ENCODE data around the gene TMEM179. TPM values are rescaled to one million over a fixed set of nuclear protein-coding genes. Genes with fewer than 3 reads are reported as not detected.

TMEM179 gene
- total and polyA plus RNA-seq, 10 of the 15 experiments (the other 5 are each of a cell fraction or from before 2014, with no cell fraction given): not detected

DNA sequence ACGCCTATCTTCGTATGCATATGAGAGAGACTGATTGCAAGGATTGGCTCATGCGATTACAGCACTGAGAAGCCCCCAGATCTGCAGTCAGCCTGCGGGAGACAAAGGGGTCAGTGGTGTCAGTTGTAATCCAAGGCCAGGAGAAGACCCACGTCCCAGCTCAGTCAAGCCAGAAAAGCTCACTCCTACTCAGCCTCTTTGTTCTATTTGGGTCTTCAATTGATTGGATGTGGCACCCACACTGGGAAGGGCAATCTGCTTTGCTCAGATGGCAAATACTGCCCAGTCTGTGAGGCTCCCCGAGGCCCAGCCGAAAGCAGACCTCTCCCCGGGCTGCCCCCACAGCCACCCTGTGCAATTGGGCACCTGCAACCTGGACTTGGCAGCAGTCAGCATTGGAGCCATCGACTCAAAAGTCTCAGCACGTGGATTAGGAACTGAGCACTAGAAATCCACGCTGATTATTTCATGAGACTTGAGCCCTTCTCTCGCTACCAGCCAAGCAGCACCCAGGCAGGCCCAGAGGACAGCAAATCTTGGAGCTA is 39.6 kb upstream of the TMEM179 start:
- H3K27ac ChIP-seq (ENCODE audit: control insufficient read depth, insufficient read depth): no peak overlapping the region
- H3K9ac ChIP-seq (ENCODE audit: control insufficient read depth, insufficient read depth, low read length): no peak overlapping the region
- no peaks in the 10 kb centered on the region for H3K79me2 ChIP-seq (ENCODE audit: control insufficient read depth, insufficient read depth, low read length)
- POLR2A ChIA-PET: no interaction called here
- CTCF ChIA-PET: interaction anchor here (1.5 kb wide), 1 partner anchor 65 kb away, joined by 3 read pairs; no protein-coding TSS in a partner anchor
- peaks cover 3% of the 10 kb centered on the region; the same call in 2 of the 3 replicates for H3K9me3 ChIP-seq (replicated peaks; ENCODE audit: control insufficient read depth, insufficient read depth, low read length)
- ATAC-seq (no peak), DNase-seq (ENCODE audit: low read depth, low spot score) (no peak), FAIRE-seq (no peak)
- no peaks in the 10 kb centered on the region for H4K20me1 ChIP-seq (ENCODE audit: control insufficient read depth, insufficient read depth)
- no peak overlapping the region for H3K4me2 ChIP-seq (ENCODE audit: control insufficient read depth, insufficient read depth)
- WGBS (ENCODE audit: insufficient coverage, insufficient replicate concordance, low lambda C conversion rate, missing lambda C conversion rate): 58% methylated on average over 12 of the region's 12 CpGs
- in situ Hi-C loops (cut with MboI) (no loop called here), intact Hi-C loops (cut with micrococcal nuclease; ENCODE audit: unreplicated experiment) (loop anchor here (5.0 kb wide), 1 partner anchor 552 kb away; no protein-coding TSS in a partner anchor)
- SMC1A ChIA-PET (ENCODE audit: uncharacterized antibody, unreplicated experiment): no interaction called here
- TF ChIP-seq, protein P1, sequence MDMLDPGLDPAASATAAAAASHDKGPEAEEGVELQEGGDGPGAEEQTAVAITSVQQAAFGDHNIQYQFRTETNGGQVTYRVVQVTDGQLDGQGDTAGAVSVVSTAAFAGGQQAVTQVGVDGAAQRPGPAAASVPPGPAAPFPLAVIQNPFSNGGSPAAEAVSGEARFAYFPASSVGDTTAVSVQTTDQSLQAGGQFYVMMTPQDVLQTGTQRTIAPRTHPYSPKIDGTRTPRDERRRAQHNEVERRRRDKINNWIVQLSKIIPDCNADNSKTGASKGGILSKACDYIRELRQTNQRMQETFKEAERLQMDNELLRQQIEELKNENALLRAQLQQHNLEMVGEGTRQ (IDR thresholded peaks at IDR 0.05; ENCODE audit: borderline replicate concordance, low read depth, low read length): no peak
- no peak for TF ChIP-seq POLR2AphosphoS5 (IDR thresholded peaks at IDR 0.05; ENCODE audit: low read length)
- TF ChIP-seq, protein P2, sequence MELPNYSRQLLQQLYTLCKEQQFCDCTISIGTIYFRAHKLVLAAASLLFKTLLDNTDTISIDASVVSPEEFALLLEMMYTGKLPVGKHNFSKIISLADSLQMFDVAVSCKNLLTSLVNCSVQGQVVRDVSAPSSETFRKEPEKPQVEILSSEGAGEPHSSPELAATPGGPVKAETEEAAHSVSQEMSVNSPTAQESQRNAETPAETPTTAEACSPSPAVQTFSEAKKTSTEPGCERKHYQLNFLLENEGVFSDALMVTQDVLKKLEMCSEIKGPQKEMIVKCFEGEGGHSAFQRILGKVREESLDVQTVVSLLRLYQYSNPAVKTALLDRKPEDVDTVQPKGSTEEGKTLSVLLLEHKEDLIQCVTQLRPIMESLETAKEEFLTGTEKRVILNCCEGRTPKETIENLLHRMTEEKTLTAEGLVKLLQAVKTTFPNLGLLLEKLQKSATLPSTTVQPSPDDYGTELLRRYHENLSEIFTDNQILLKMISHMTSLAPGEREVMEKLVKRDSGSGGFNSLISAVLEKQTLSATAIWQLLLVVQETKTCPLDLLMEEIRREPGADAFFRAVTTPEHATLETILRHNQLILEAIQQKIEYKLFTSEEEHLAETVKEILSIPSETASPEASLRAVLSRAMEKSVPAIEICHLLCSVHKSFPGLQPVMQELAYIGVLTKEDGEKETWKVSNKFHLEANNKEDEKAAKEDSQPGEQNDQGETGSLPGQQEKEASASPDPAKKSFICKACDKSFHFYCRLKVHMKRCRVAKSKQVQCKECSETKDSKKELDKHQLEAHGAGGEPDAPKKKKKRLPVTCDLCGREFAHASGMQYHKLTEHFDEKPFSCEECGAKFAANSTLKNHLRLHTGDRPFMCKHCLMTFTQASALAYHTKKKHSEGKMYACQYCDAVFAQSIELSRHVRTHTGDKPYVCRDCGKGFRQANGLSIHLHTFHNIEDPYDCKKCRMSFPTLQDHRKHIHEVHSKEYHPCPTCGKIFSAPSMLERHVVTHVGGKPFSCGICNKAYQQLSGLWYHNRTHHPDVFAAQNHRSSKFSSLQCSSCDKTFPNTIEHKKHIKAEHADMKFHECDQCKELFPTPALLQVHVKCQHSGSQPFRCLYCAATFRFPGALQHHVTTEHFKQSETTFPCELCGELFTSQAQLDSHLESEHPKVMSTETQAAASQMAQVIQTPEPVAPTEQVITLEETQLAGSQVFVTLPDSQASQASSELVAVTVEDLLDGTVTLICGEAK (IDR thresholded peaks at IDR 0.05; ENCODE audit: borderline replicate concordance): no peak
- TF ChIP-seq, protein P3, sequence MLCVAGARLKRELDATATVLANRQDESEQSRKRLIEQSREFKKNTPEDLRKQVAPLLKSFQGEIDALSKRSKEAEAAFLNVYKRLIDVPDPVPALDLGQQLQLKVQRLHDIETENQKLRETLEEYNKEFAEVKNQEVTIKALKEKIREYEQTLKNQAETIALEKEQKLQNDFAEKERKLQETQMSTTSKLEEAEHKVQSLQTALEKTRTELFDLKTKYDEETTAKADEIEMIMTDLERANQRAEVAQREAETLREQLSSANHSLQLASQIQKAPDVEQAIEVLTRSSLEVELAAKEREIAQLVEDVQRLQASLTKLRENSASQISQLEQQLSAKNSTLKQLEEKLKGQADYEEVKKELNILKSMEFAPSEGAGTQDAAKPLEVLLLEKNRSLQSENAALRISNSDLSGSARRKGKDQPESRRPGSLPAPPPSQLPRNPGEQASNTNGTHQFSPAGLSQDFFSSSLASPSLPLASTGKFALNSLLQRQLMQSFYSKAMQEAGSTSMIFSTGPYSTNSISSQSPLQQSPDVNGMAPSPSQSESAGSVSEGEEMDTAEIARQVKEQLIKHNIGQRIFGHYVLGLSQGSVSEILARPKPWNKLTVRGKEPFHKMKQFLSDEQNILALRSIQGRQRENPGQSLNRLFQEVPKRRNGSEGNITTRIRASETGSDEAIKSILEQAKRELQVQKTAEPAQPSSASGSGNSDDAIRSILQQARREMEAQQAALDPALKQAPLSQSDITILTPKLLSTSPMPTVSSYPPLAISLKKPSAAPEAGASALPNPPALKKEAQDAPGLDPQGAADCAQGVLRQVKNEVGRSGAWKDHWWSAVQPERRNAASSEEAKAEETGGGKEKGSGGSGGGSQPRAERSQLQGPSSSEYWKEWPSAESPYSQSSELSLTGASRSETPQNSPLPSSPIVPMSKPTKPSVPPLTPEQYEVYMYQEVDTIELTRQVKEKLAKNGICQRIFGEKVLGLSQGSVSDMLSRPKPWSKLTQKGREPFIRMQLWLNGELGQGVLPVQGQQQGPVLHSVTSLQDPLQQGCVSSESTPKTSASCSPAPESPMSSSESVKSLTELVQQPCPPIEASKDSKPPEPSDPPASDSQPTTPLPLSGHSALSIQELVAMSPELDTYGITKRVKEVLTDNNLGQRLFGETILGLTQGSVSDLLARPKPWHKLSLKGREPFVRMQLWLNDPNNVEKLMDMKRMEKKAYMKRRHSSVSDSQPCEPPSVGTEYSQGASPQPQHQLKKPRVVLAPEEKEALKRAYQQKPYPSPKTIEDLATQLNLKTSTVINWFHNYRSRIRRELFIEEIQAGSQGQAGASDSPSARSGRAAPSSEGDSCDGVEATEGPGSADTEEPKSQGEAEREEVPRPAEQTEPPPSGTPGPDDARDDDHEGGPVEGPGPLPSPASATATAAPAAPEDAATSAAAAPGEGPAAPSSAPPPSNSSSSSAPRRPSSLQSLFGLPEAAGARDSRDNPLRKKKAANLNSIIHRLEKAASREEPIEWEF (IDR thresholded peaks at IDR 0.05; ENCODE audit: insufficient replicate concordance, low read depth, low read length): no peak
- TF ChIP-seq KDM1A (IDR thresholded peaks at IDR 0.05; ENCODE audit: borderline replicate concordance): no peak
- H3K27me3 ChIP-seq (replicated peaks in 1 of 2; ENCODE audit: control insufficient read depth in 2 of 2, insufficient read depth in 2 of 2, low read length in 1 of 2): no peaks in the 10 kb centered on the region
- RAD21 ChIA-PET (ENCODE audit: unreplicated experiment): no interaction called here
- no peak overlapping the region for H2AFZ ChIP-seq (ENCODE audit: control insufficient read depth, low read depth, low read length)
- no peaks in the 10 kb centered on the region for H3K36me3 ChIP-seq (ENCODE audit: control insufficient read depth in 2 of 2, insufficient read depth in 2 of 2, low read length in 1 of 2)
- no TSS peak for BruUV-seq (replicated peaks)
- H3K4me3 ChIP-seq: no peak overlapping the region
- H3K4me1 ChIP-seq (ENCODE audit: control insufficient read depth, insufficient read depth, low read length): no peaks in the 10 kb centered on the region
